SJCRH30 (cell line): ENCODE results near the gene MRPL28. TPM values are rescaled to one million over a fixed set of nuclear protein-coding genes. Genes with fewer than 3 reads are reported as not detected.
A peak's percentile ranks its signal among the peaks of the same experiment; 100 is the strongest.
"Not testable (repeated sequence)": the region's sequence is repeated elsewhere in the genome, so short reads cannot be mapped to it uniquely, and the experiment has no call there.

Experiments
- DNase-seq, 2 experiments: peaks; one replicate each; pipeline ENCODE4 v3.0.0-alpha.2; 2015 to 2020
- H3K27ac ChIP-seq: fragments of 250-450 bp; sonication (Bioruptor Pico); 2 replicates; pipeline ENCODE4 v1.5.1; 2020; ENCODE audit warnings: mild to moderate bottlenecking, moderate library complexity
- H3K27me3 ChIP-seq: fragments of 250-450 bp; sonication (Bioruptor Pico); 2 replicates; pipeline ENCODE4 v1.5.1; 2020; ENCODE audit warnings: mild to moderate bottlenecking, moderate library complexity
- H3K36me3 ChIP-seq: fragments of 250-450 bp; sonication (Bioruptor Pico); 2 replicates; pipeline ENCODE4 v1.5.1; 2020; ENCODE audit warnings: mild to moderate bottlenecking, moderate library complexity
- H3K4me1 ChIP-seq: fragments of 250-450 bp; sonication (Bioruptor Pico); 2 replicates; pipeline ENCODE4 v1.5.1; 2020; ENCODE audit warnings: mild to moderate bottlenecking, moderate library complexity
- H3K4me3 ChIP-seq: fragments of 250-450 bp; sonication (Bioruptor Pico); 2 replicates; pipeline ENCODE4 v1.5.1; 2020; ENCODE audit warnings: mild to moderate bottlenecking, moderate library complexity
- H3K9me3 ChIP-seq: fragments of 250-450 bp; sonication (Bioruptor Pico); replicated peaks from 2 replicates; pipeline ENCODE4 v1.5.1; 2020; ENCODE audit warnings: mild to moderate bottlenecking, moderate library complexity
- total RNA-seq: library from RNA; depleted of rRNA; stranded (reverse); fragments of >200 nt; shearing (Covaris generic); gene quantifications from 2 replicates; pipeline ENCODE4 v1.2.3, GENCODE V29; 2014; rRNA removed

MRPL28 gene
- total RNA-seq = 81.4 and 96.8 TPM in 2 replicates

DNA sequence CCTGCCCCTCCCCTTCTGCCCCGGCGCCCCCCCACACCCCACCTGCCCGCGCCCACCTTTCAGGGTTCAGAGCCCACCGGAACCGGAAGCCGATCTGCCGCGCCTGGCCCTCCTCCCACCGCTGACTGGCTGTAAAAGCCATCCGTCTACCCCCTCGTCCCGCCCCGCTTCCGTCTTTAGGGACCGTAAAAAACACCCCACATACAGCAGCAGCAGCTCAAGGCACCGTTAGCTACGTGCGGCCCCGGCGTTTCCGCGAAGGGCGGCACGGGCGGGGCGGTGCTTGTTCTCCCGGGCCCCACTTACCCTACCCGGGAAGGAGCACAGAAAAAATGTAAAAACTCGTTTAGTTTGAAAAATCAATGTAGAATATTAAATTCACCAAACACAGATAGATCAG lies at the start of gene MRPL28:
Gene MRPL28 (minus strand): TSS at position 96 of the 400 bp plus-strand sequence. CDS start 320 bp downstream, outside the sequence.
- no peaks in the 10 kb centered on the region for H3K27me3 ChIP-seq
- H3K27ac ChIP-seq = peak within 1 kb of the TSS; percentile 35; the same call in 1 of the 2 replicates
- peak; percentile 93 to 96 for DNase-seq
- peaks cover 10% of the 10 kb centered on the region for H3K4me1 ChIP-seq
- H3K4me3 ChIP-seq = peak within 1 kb of the TSS; percentile 52
- H3K9me3 ChIP-seq = no peaks in the 10 kb centered on the region
- peaks cover 7% of the 10 kb centered on the region; the same call in 1 of the 2 replicates for H3K36me3 ChIP-seq

DNA sequence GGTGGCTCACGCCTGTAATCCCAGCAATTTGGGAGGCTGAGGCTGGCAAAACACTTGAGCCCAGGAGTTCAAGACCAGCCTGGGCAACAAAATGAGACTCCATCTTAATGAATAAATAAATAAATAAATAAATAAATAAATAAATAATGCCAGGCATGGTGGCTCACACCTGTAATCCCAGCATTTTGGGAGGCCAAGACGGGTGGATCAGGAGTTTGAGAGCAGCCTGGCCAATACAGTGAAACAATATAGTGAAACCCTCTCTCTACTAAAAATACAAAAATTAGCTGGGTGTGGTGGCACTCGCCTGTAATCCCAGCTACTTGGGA lies 44.8 kb upstream of the MRPL28 start:
- not testable (repeated sequence) for H3K27ac ChIP-seq, H3K36me3 ChIP-seq, H3K4me3 ChIP-seq, H3K9me3 ChIP-seq, DNase-seq, H3K27me3 ChIP-seq, H3K4me1 ChIP-seq

DNA sequence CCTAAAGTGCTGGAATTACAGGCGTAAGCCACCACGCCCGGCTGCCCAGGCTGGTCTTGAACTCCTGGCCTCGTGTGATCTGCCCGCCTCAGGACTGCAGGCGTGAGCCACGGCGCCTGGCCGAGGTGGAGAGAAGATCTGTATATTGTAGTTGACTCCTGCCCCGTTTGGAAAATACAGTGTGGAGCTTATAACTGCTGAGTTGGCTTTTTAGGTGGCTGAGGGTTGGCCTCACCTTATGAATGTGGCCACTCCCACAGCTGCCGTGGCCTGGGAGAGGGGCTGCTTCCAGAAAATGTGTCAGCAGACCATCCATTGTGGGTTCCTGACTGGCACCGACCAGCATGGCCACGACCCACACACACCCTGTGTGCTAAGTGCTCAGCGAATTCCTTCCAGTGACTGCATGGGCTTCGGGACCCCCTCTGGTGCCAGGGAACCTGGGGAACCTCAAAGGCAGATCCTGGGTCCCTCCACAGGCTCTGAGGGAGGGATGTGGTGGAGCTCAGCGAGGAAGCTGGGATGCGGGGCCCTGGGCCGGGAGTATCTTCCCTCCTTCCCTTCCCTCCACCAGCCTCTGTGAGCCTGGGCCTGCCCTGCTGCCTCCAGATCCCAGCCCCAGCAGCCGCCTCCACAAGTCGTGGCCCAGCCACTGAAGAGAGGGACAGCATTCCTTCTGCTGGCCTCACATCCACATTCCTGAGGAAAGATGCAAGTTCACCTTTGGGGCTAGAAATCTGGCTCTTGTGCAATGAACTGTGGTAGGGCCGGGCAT lies 44.2 kb upstream of the MRPL28 start:
- Histone ChIP-seq H3K4me1 (no peaks in the 10 kb centered on the region), H3K27me3 (no peaks in the 10 kb centered on the region), H3K27ac (no peak overlapping the region), H3K9me3 (no peaks in the 10 kb centered on the region), H3K4me3 (no peak overlapping the region), H3K36me3 (no peaks in the 10 kb centered on the region)
- DNase-seq = no peak

DNA sequence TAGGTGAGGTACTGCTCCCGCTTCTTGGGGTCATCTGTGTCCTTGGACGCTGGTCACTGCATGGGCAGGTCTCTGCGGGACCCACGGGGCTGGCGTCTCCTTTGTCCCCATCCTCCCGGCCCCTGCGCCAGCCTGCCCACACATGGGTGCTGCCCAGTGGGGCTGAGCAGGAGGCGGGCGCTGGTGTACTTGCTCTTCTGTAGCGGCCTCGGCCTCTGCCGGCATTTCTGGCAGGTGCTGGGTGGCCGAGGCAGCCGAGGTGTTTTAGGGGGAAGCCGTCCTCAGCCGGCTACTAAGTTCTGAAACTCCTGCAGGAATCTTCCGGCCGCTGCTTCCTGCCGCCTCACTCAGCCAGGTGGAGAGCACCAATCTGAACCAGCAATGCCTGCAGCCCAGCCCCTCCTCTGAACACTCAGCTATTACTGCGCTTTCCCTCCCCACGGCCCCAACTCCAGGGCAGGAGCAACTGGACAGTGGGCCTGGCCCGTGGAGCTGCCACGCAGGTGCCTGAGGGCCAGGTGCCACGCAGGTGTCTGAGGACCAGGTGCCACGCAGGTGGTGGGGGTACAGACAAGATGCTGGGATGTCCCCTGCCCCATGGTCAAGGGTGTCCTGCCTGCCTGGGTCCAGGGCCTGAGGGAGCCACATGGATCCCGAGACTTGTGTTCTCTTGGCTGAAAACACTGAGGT lies 41.4 kb upstream of the MRPL28 start:
- no peak overlapping the region for H3K27ac ChIP-seq
- no peaks in the 10 kb centered on the region for H3K36me3 ChIP-seq
- H3K27me3 ChIP-seq = no peaks in the 10 kb centered on the region
- no peaks in the 10 kb centered on the region for H3K4me1 ChIP-seq
- no peak for DNase-seq
- H3K9me3 ChIP-seq = no peaks in the 10 kb centered on the region
- no peak overlapping the region for H3K4me3 ChIP-seq

DNA sequence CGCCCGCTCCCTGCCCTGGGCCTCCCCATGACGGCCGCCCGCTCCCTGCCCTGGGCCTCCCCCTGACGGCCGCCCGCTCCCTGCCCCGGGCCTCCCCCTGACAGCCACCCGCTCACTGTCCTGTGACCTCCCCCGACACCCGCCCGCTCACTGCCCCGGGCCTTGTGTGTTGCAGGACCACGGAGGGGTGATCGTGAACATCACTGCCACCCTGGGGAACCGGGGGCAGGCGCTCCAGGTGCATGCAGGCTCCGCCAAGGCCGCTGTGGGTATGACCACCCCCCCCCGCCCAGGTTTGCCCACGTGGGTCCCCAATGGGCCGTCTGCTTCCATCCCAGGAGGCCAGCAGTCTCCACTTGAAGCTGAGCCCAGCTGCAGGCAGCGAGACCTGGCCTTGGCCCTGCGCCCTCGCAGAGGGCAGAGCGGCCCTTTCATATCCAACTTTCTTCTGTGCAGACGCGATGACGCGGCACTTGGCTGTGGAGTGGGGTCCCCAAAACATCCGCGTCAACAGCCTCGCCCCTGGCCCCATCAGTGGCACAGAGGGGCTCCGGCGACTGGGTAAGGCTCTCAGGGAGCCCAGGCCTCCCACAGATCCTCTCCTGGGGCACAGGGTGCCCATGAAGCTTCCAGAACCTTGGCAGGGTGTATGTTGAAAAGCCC lies 40.3 kb upstream of the MRPL28 start:
- no peak overlapping the region for H3K27ac ChIP-seq
- H3K36me3 ChIP-seq = no peaks in the 10 kb centered on the region
- H3K27me3 ChIP-seq = no peaks in the 10 kb centered on the region
- H3K4me1 ChIP-seq = no peaks in the 10 kb centered on the region
- H3K9me3 ChIP-seq = no peaks in the 10 kb centered on the region
- no peak overlapping the region for H3K4me3 ChIP-seq
- no peak for DNase-seq

DNA sequence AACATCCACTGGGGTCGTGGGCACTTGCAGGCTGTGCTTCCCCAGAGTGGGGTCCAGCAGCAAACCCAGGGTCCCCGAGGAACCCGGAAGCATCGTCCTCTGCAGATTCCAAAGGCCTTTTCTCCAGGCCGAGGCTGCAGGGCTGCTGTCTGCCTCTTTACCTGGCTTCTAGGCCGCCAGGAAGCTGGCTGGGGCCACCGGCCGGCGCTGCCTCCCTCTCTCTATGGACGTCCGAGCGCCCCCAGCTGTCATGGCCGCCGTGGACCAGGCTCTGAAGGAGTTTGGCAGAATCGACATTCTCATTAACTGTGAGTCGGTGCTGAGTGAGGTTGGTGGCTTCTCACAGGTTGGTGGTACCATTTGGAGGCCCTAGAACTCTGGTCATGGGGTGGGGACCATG lies 36.9 kb upstream of the MRPL28 start:
- no peaks in the 10 kb centered on the region for H3K36me3 ChIP-seq
- no peak overlapping the region for H3K27ac ChIP-seq
- no peak overlapping the region for H3K4me3 ChIP-seq
- H3K27me3 ChIP-seq = no peaks in the 10 kb centered on the region
- H3K4me1 ChIP-seq = no peaks in the 10 kb centered on the region
- DNase-seq = no peak
- H3K9me3 ChIP-seq = no peaks in the 10 kb centered on the region

DNA sequence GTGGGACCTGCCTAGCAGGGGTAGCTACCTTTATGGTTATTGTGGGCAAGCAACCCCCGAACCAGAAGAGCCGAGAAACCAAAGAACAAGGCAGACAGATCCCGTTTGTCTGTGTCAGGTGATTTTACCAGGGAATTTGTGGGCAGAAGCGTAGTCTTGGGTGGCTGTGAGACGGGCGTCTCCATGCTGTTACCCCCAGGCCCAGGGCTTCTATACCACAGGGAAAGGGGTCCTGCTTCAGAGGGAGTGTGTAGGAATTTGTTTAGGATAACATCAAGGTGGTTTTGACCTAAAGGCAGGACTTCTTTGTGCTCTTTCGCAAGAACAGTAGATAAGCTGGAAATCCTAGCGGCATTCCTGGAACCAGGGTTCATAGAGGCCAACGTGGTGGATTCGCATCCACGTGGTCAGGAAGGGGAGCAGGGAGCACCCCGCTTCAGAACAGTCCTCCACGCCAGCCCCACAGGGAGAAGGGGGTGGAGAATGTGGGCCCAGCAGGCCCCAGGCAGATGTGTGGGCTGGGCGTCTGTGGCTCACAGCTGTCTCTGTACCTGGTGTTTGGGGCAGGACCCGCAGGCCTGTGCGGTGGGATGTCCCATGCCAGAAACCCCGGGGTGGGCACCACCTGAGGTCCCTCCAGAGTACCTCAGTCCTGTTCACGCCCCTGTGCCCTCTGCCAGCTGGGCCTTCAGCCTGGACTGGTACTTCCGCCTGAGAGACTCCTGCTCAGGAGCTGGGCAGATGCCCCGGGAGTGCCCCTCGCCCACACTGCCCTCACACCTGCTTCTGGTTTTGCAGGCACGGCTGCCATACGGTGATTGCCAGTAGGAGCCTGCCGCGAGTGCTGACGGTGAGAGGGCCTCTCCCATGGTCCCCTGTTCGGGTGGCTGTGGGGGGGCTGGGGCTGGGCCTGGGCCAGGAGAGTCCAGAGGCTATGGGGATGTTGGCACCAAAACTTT lies 35.5 kb upstream of the MRPL28 start:
- Histone ChIP-seq H3K27me3 (no peaks in the 10 kb centered on the region), H3K4me3 (no peak overlapping the region), H3K9me3 (no peaks in the 10 kb centered on the region), H3K27ac (no peak overlapping the region), H3K4me1 (no peaks in the 10 kb centered on the region), H3K36me3 (no peaks in the 10 kb centered on the region)
- no peak for DNase-seq

DNA sequence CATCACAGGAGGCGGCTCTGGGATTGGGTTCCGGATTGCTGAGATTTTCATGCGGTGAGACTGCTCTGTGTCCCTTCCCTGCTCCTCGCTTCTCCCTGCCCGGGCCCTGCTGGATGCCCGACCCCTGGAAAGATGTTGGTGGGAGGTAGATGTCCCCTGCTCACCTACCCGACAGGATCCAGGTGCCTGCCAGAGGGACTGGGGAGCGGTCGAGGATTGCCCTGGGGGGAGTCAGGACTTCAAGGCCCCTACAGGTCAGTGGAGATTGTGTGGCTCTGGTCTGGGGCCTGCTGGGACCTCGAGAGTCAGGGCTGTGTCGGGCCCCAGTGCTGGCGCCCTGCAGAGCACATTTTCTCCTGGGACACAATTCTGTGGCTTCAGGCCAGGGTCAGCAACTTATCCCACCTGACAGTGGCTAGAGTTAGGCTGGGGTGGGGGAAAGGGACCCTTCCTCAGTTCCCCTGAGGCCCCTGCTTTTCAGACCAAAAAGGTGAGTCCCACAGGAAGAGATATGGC lies 34.7 kb upstream of the MRPL28 start:
- H3K27ac ChIP-seq = no peak overlapping the region
- no peaks in the 10 kb centered on the region for H3K36me3 ChIP-seq
- no peaks in the 10 kb centered on the region for H3K27me3 ChIP-seq
- no peak for DNase-seq
- H3K9me3 ChIP-seq = no peaks in the 10 kb centered on the region
- H3K4me1 ChIP-seq = no peaks in the 10 kb centered on the region
- H3K4me3 ChIP-seq = no peak overlapping the region

DNA sequence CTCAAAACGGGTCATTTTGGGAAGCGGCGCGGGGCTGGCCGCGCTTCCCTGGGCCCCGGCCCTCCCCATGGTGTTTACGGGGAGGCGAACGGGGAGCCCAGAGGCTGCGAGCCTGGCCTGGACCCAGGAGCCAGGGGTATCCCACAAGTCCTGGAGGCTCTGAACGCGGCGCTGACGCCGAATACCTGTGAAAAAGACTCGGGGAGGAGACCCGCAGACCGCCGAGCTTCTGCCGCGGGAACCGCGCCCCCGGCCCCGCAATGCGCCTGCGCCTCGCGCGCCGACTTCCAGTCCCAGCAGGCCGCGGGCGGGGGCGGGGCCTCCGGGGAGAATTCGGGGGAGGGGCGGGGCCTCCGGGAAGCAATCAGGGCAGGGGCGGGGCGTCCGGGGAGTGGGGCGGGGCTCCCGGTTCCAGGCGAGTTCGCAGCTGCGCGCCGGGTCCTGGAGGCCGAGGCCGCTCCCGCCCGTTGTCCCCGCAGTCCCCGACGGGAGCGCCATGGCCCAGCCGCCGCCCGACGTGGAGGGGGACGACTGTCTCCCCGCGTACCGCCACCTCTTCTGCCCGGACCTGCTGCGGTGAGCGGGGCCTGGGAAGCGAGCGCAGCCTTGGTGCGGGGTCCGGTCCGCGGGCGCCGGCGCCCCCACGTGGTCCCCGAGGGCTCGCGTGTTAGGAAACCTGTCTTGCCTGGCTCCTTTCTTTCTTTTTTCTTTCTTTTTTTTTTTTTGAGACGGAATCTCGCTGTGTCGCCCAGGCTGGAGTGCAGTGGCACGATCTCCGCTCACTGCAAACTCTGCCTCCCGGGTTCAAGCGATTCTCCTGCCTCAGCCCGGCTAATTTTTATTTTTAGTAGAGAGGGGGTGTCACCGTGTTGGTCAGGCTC lies 31.4 kb upstream of the MRPL28 start, which contains the start of gene DECR2:
Gene DECR2 (plus strand): TSS at position 418 of the 881 bp plus-strand sequence. CDS start 79 bp downstream, at position 497.
- Histone ChIP-seq H3K27ac (peak within 1 kb of the TSS; percentile 67), H3K9me3 (no peaks in the 10 kb centered on the region), H3K36me3 (0 out of 2 replicates have a peak, but pooled peaks cover 2% of the 10 kb centered on the region), H3K27me3 (no peaks in the 10 kb centered on the region), H3K4me1 (no peaks in the 10 kb centered on the region; the same call in 1 of the 2 replicates), H3K4me3 (peak within 1 kb of the TSS; percentile 71)
- DNase-seq = peak; percentile 94

DNA sequence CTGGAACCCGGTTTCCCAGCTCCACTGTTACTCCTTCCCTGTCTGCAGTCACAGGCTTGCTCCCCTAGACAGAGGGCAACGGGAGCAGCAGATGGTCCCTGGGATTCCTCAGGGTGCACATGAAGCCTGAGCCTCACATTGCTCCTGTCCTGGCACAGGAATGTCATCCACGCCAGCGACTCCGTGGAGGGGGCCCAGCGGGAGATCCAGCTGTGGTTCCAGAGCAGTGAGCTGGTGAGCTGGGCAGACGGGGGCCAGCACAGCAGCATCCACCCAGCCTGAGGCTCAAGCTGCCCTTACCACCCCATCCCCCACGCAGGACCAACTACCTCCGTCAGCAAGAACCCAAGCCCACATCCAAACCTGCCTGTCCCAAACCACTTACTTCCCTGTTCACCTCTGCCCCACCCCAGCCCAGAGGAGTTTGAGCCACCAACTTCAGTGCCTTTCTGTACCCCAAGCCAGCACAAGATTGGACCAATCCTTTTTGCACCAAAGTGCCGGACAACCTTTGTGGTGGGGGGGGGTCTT lies 29.8 kb upstream of the MRPL28 start:
- 0 out of 2 replicates have a peak, but pooled peaks cover 2% of the 10 kb centered on the region for H3K36me3 ChIP-seq
- no peak for DNase-seq
- no peak overlapping the region for H3K27ac ChIP-seq
- H3K27me3 ChIP-seq = no peaks in the 10 kb centered on the region
- no peak overlapping the region for H3K4me3 ChIP-seq
- H3K9me3 ChIP-seq = no peaks in the 10 kb centered on the region
- no peaks in the 10 kb centered on the region; the same call in 1 of the 2 replicates for H3K4me1 ChIP-seq

DNA sequence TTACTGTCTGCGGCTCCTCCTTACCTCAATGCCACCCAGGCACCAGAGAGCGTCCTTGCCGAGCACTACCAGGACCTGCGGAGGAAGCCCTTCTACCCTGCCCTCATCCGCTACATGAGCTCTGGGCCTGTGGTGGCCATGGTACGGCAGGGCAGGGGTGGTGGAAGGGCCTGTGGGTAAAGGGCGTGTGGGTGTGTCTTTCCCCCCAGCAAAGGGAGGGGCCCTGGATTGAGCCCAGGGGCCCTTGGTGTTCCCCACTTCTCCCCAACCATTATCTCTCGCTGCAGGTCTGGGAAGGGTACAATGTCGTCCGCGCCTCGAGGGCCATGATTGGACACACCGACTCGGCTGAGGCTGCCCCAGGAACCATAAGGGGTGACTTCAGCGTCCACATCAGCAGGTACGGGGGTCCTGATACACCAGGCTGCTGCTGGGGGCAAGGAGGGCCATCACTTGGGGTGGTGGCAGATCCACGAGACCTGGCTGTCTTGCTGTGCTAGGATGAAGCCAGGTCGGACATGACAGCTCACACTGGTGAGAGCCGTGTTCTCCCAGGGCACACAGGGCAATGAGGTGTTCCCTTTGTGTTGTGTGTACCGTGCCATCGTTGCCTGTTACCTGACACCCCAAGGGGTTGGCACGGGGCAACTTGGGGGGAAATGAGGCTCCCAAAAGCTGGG lies 29.1 kb upstream of the MRPL28 start:
- DNase-seq = no peak
- Histone ChIP-seq H3K27me3 (no peaks in the 10 kb centered on the region), H3K9me3 (no peaks in the 10 kb centered on the region), H3K27ac (no peak overlapping the region), H3K36me3 (0 out of 2 replicates have a peak, but pooled peaks cover 2% of the 10 kb centered on the region), H3K4me3 (no peak overlapping the region), H3K4me1 (no peaks in the 10 kb centered on the region; the same call in 1 of the 2 replicates)

DNA sequence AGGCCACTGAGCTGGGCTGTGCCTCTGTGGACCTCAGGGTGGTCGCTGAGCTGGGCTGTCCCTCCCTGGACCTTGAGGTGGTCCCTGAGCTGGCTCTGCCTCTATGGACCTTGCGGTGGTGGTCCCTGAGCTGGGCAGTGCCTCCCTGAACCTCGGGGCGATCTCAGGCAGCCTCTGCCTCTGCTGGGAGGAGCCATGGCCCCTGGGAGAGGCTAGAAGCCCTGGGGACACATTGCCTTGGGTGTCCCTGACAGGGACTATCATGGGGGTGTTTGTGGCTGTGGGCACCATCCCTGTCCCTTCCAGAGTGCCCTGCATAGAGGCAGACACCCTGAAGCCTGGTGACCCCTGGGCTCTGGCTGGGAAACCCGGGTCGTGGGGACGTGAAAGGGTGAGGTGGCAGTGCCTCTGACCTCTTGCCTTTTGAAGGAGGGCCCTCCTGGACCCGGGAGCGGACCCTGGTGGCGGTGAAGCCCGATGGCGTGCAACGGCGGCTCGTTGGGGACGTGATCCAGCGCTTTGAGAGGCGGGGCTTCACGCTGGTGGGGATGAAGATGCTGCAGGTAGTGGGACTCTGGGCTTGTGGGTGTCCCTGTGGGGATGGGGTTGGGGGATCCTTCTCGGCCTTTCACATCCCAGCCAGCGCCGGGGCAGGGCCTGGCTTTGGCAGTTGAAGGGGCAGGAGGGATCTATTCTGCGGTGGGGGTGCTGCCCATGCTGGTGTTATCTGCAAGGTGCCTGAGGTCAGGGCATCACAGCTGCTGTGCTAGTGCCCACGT lies 28.4 kb upstream of the MRPL28 start:
- Histone ChIP-seq H3K4me3 (no peak overlapping the region), H3K9me3 (no peaks in the 10 kb centered on the region), H3K27ac (no peak overlapping the region), H3K27me3 (no peaks in the 10 kb centered on the region), H3K4me1 (no peaks in the 10 kb centered on the region; the same call in 1 of the 2 replicates), H3K36me3 (0 out of 2 replicates have a peak, but pooled peaks cover 2% of the 10 kb centered on the region)
- DNase-seq = no peak
